Pancreas (tissue), 10 donors: Measurements from ENCODE around the gene MAPT. TPM values are rescaled to one million over a fixed set of nuclear protein-coding genes. Genes with fewer than 3 reads are reported as not detected.

Source experiments
- ATAC-seq, 4 donors: fragments of 200-7000 bp; cut with Tn5 transposase; one replicate each; pipeline versions ENCODE4 v1.8.0 to v1.9.1; 2020; ENCODE audit warnings: mild to moderate bottlenecking in 4 of 4, moderate library complexity in 4 of 4
- DNase-seq, 6 donors: peaks; one replicate each; pipeline ENCODE4 v3.0.0-alpha.2; 2020
- FAIRE-seq: peaks from 2 replicates; lab custom pipeline; 2012; peaks lifted over from hg19 to GRCh38; lab: Jason Lieb, UNC
- H3K27ac ChIP-seq, 4 donors: fragments of 200-600 bp; sonication (generic); 1 replicate in 3 of 4; 2 replicates in 1 of 4; pipeline versions ENCODE4 v1.5.0 to v1.8.0; 2020
- H3K27me3 ChIP-seq, 4 donors: fragments of 200-600 bp; one replicate each; pipeline ENCODE4 v1.8.0; 2021
- H3K36me3 ChIP-seq, 3 donors: fragments of 200-600 bp; sonication (generic) in 1 of 3; one replicate each; pipeline versions ENCODE4 v1.5.0 to v1.8.0; 2020 to 2021
- H3K4me1 ChIP-seq, 3 donors: fragments of 200-600 bp; one replicate each; pipeline ENCODE4 v1.8.0; 2021
- H3K4me3 ChIP-seq, 4 donors: fragments of 200-600 bp; sonication (generic) in 2 of 4; one replicate each; pipeline versions ENCODE4 v1.5.0 to v1.8.0; 2020 to 2021
- H3K9me3 ChIP-seq, 4 donors: fragments of 200-600 bp; one replicate each; pipeline ENCODE4 v1.8.0; 2021
- CTCF ChIP-seq, 4 donors: fragments of 200-600 bp; sonication (generic) in 3 of 4; IDR thresholded peaks; one replicate each; pipeline versions ENCODE4 v1.5.0 to v1.8.0; 2021; ENCODE audit warnings: antibody characterized with exemption in 4 of 4
- WGBS, 2 donors: extraction: QIAGEN DNeasy Blood & Tissue Kit; methylation state at CpG; one replicate each; pipeline ENCODE4 v1.1.7; 2013; 5-methylcytosine and 5-hydroxymethylcytosine counted together
- intact Hi-C, 3 donors: fragments of 100-400 bp; cut with DNase I; formaldehyde crosslinking; loops; one replicate each; pipeline versions ENCODE4 v1.11.1 to v1.14.2; 2022
- polyA plus RNA-seq, 2 donors: library from polyadenylated mRNA; stranded (reverse); fragments of 200-250 nt; gene quantifications; one replicate each; pipeline ENCODE4 v1.2.3, GENCODE V29; 2013
- total RNA-seq, 6 donors: library from RNA; stranded (reverse); fragmentation: NEBNext Ultra II Directional in 4 of 6; extraction: Animal tissue kit (Norgen Biotek cat#: 25700) in 4 of 6; gene quantifications; one replicate each; pipeline versions ENCODE4 v1.2.1 to v1.2.4, GENCODE V29; 2021 to 2023
- donor health status: healthy with polysubstance abuse.
- donor health status: DM: no; HTN: no; CAD: no; lungs with moderate emphysema.
- donor health status: DM: no; HTN: no; CAD: no.
- donor health status: control.
- donor health status: control.
- donor health status: Bipolar disorder and iron deficiency.
- donor health status: DM: yes; HTN: yes; CAD: no.
- donor health status: DM: no; HTN: no; CAD: no.
- donor health status: DM: no; HTN: no; CAD: no.
- donor health status: DM: yes; HTN: yes; CAD: no.

MAPT gene
- total and polyA plus RNA-seq, 8 donors, result 1.1 to 3.2 (median 1.7) TPM

- peaks cover 3 to 14% (median 9%) of the 10 kb centered on the region in 3 donors for H3K4me1 ChIP-seq
- ATAC-seq, result no peak
- no peaks in the 10 kb centered on the region for H3K27me3 ChIP-seq
- H3K9me3 ChIP-seq, result no peaks in the 10 kb centered on the region
- no peak for TF ChIP-seq CTCF (IDR thresholded peaks at IDR 0.05)
- no peak overlapping the region for H3K4me3 ChIP-seq
- WGBS, 2 donors, result 90 to 92% methylated on average over 9 of the region's 9 CpGs
- intact Hi-C loops, result no loop called here
- no peaks in the 10 kb centered on the region for H3K36me3 ChIP-seq
- DNase-seq, result no peak
- H3K27ac ChIP-seq, result no peak overlapping the region
- no peak for FAIRE-seq
Measured at GRCh38 chr17:46008591-46008990, 114.2 kb downstream of the MAPT start.

GRCh38 chr17:46009681-46010596 lies 115.6 kb downstream of the MAPT start:
- no peak overlapping the region for H3K27ac ChIP-seq
- no peak for TF ChIP-seq CTCF (IDR thresholded peaks at IDR 0.05)
- peak in 1 of 4 donors; percentile 33 for ATAC-seq
- H3K36me3 ChIP-seq, result no peaks in the 10 kb centered on the region
- intact Hi-C loops, result no loop called here
- H3K27me3 ChIP-seq, result no peaks in the 10 kb centered on the region
- no peaks in the 10 kb centered on the region for H3K9me3 ChIP-seq
- H3K4me1 ChIP-seq, result peaks cover 0 to 4% (median 3%) of the 10 kb centered on the region in 3 donors
- no peak for FAIRE-seq
- no peak for DNase-seq
- no peak overlapping the region for H3K4me3 ChIP-seq
- WGBS, 2 donors, result 85% methylated on average over 33 of the region's 33 CpGs

- H3K36me3 ChIP-seq, result no peaks in the 10 kb centered on the region
- DNase-seq, result peak in 1 of 6 donors; percentile 43
- no peak for TF ChIP-seq CTCF (IDR thresholded peaks at IDR 0.05)
- H3K27me3 ChIP-seq, result no peaks in the 10 kb centered on the region
- no peak for ATAC-seq
- H3K4me1 ChIP-seq, result no peaks in the 10 kb centered on the region
- FAIRE-seq, result no peak
- no peaks in the 10 kb centered on the region for H3K9me3 ChIP-seq
- intact Hi-C loops, result no loop called here
- 82 to 86% methylated on average over 16 of the region's 16 CpGs for WGBS, 2 donors
- H3K4me3 ChIP-seq, result no peak overlapping the region
- H3K27ac ChIP-seq, result no peak overlapping the region
Measured at GRCh38 chr17:46010597-46011186, 116.3 kb downstream of the MAPT start.

- no peaks in the 10 kb centered on the region for H3K9me3 ChIP-seq
- H3K36me3 ChIP-seq, result no peaks in the 10 kb centered on the region
- ATAC-seq (peak in 1 of 4 donors; percentile 13), FAIRE-seq (no peak), DNase-seq (peak in 1 of 6 donors; percentile 66)
- no peak overlapping the region for H3K27ac ChIP-seq
- intact Hi-C loops, result no loop called here
- no peaks in the 10 kb centered on the region for H3K27me3 ChIP-seq
- H3K4me3 ChIP-seq, result no peak overlapping the region
- TF ChIP-seq CTCF (IDR thresholded peaks at IDR 0.05), result no peak
- H3K4me1 ChIP-seq, result no peaks in the 10 kb centered on the region
- WGBS, 2 donors, result 91 to 92% methylated on average over 28 of the region's 28 CpGs
Measured at GRCh38 chr17:46011711-46012505, 117.6 kb downstream of the MAPT start.
